IPS DF 6.9 (cell line): ENCODE measurements around the gene TRAF5.

ENCODE experiments used
- DNase-seq: peaks from one replicate; pipeline ENCODE4 v3.0.0-alpha.2; 2013; ENCODE audit warnings: low read depth, low spot score
- H3K27ac ChIP-seq: one replicate; pipeline ENCODE4 v1.5.1; 2013; ENCODE audit warnings: low read length, control low read depth
- H3K27me3 ChIP-seq: 2 replicates; pipeline ENCODE4 v1.6.1; 2013; ENCODE audit warnings: mild to moderate bottlenecking, low read length; ENCODE audit not compliant: control insufficient read depth, insufficient read depth
- H3K36me3 ChIP-seq: 2 replicates; pipeline ENCODE4 v1.6.1; 2013; ENCODE audit warnings: low read length; ENCODE audit not compliant: control insufficient read depth, insufficient read depth
- H3K4me1 ChIP-seq: 2 replicates; pipeline ENCODE4 v1.6.1; 2013; ENCODE audit warnings: low read length; ENCODE audit not compliant: control insufficient read depth, insufficient read depth
- H3K4me3 ChIP-seq: 2 replicates; pipeline ENCODE4 v1.5.1; 2013; ENCODE audit warnings: mild to moderate bottlenecking, low read length
- H3K9me3 ChIP-seq: 2 replicates; pipeline ENCODE4 v1.6.1; 2013; ENCODE audit warnings: low read length, inconsistent platforms; ENCODE audit not compliant: control insufficient read depth, insufficient read depth
- WGBS: extraction: QIAGEN DNeasy Blood & Tissue Kit; methylation state at CpG from one replicate; pipeline ENCODE4 v1.1.7; 2013; ENCODE audit warnings: mixed read lengths, missing lambda C conversion rate; ENCODE audit not compliant: insufficient read length, insufficient coverage; 5-methylcytosine and 5-hydroxymethylcytosine counted together

Gene TRAF5

GRCh38 chr1:211335522-211336157 is 9.0 kb downstream of the TRAF5 start:
- no peak for DNase-seq
- Histone ChIP-seq H3K9me3 (no peaks in the 10 kb centered on the region), H3K4me1 (peaks cover 4% of the 10 kb centered on the region), H3K27ac (no peak overlapping the region), H3K36me3 (no peaks in the 10 kb centered on the region), H3K27me3 (no peaks in the 10 kb centered on the region), H3K4me3 (no peak overlapping the region)
- WGBS = no CpG with 5 or more reads among the region's 3 CpGs

GRCh38 chr1:211336161-211336560 is 9.5 kb downstream of the TRAF5 start:
- no CpG with 5 or more reads among the region's 3 CpGs for WGBS
- Histone ChIP-seq H3K9me3 (no peaks in the 10 kb centered on the region), H3K27me3 (no peaks in the 10 kb centered on the region), H3K4me1 (peaks cover 4% of the 10 kb centered on the region), H3K27ac (no peak overlapping the region), H3K4me3 (no peak overlapping the region), H3K36me3 (no peaks in the 10 kb centered on the region)
- no peak for DNase-seq

GRCh38 chr1:211336775-211337174 is 10.1 kb downstream of the TRAF5 start:
- Histone ChIP-seq H3K4me1 (peaks cover 4% of the 10 kb centered on the region), H3K4me3 (no peak overlapping the region), H3K36me3 (no peaks in the 10 kb centered on the region), H3K27ac (no peak overlapping the region), H3K9me3 (no peaks in the 10 kb centered on the region), H3K27me3 (no peaks in the 10 kb centered on the region)
- no peak for DNase-seq
- no CpG with 5 or more reads among the region's 15 CpGs for WGBS

- Histone ChIP-seq H3K27me3 (no peaks in the 10 kb centered on the region), H3K4me3 (no peak overlapping the region), H3K9me3 (no peaks in the 10 kb centered on the region), H3K4me1 (peaks cover 4% of the 10 kb centered on the region), H3K27ac (no peak overlapping the region), H3K36me3 (no peaks in the 10 kb centered on the region)
- no CpG with 5 or more reads among the region's 7 CpGs for WGBS
- DNase-seq = no peak
Measured at GRCh38 chr1:211337430-211338223, 11.0 kb downstream of the TRAF5 start.

GRCh38 chr1:211338224-211338620 is 11.6 kb downstream of the TRAF5 start:
- Histone ChIP-seq H3K4me1 (peaks cover 4% of the 10 kb centered on the region), H3K27me3 (no peaks in the 10 kb centered on the region), H3K27ac (no peak overlapping the region), H3K36me3 (no peaks in the 10 kb centered on the region), H3K9me3 (no peaks in the 10 kb centered on the region), H3K4me3 (no peak overlapping the region)
- no CpG with 5 or more reads among the region's 4 CpGs for WGBS
- DNase-seq = no peak

GRCh38 chr1:211339631-211340041 is 13.0 kb downstream of the TRAF5 start:
- Histone ChIP-seq H3K36me3 (no peaks in the 10 kb centered on the region), H3K4me1 (peaks cover 4% of the 10 kb centered on the region), H3K9me3 (no peaks in the 10 kb centered on the region), H3K4me3 (no peak overlapping the region), H3K27me3 (no peaks in the 10 kb centered on the region), H3K27ac (no peak overlapping the region)
- no peak for DNase-seq
- WGBS = no CpG with 5 or more reads among the region's 6 CpGs

- Histone ChIP-seq H3K36me3 (no peaks in the 10 kb centered on the region), H3K4me3 (no peak overlapping the region), H3K27me3 (no peaks in the 10 kb centered on the region), H3K27ac (no peak overlapping the region), H3K4me1 (peaks cover 4% of the 10 kb centered on the region), H3K9me3 (no peaks in the 10 kb centered on the region)
- no peak for DNase-seq
- no CpG with 5 or more reads among the region's 10 CpGs for WGBS
Measured at GRCh38 chr1:211340622-211341507, 14.2 kb downstream of the TRAF5 start.

GRCh38 chr1:211341999-211342398 is 15.4 kb downstream of the TRAF5 start:
- H3K27me3 ChIP-seq = no peaks in the 10 kb centered on the region
- DNase-seq = no peak
- no peaks in the 10 kb centered on the region for H3K9me3 ChIP-seq
- peaks cover 6% of the 10 kb centered on the region for H3K4me1 ChIP-seq
- H3K4me3 ChIP-seq = no peak overlapping the region
- no peak overlapping the region for H3K27ac ChIP-seq
- no peaks in the 10 kb centered on the region for H3K36me3 ChIP-seq
- WGBS = no CpG with 5 or more reads among the region's 1 CpG

GRCh38 chr1:211343607-211344006 is 17.0 kb downstream of the TRAF5 start:
- no peak for DNase-seq
- Histone ChIP-seq H3K36me3 (no peaks in the 10 kb centered on the region), H3K4me3 (no peak overlapping the region), H3K27ac (no peak overlapping the region), H3K9me3 (no peaks in the 10 kb centered on the region), H3K27me3 (no peaks in the 10 kb centered on the region), H3K4me1 (peaks cover 6% of the 10 kb centered on the region)
- WGBS = no CpG with 5 or more reads among the region's 4 CpGs

GRCh38 chr1:211344152-211344618 is 17.6 kb downstream of the TRAF5 start:
- H3K4me1 ChIP-seq = peaks cover 6% of the 10 kb centered on the region
- no peaks in the 10 kb centered on the region for H3K36me3 ChIP-seq
- no peaks in the 10 kb centered on the region for H3K27me3 ChIP-seq
- H3K4me3 ChIP-seq = no peak overlapping the region
- no peak for DNase-seq
- no peak overlapping the region for H3K27ac ChIP-seq
- no peaks in the 10 kb centered on the region for H3K9me3 ChIP-seq
- no CpG with 5 or more reads among the region's 6 CpGs for WGBS
